OCI-LY7 (cell line): ENCODE results near the gene KAZN. TPM values are rescaled to one million over a fixed set of nuclear protein-coding genes. Genes with fewer than 3 reads are reported as not detected.

Experiments
- BruUV-seq: library from RNA; stranded (reverse); fragments of 400-500 nt; replicated peaks from 2 replicates; lab custom pipeline; 2021; lab: Mats Ljungman, UMichigan
- CTCF ChIA-PET: fragments of 300-600 bp; sonication (Branson Sonifier 250); formaldehyde crosslinking; loops from one replicate; lab custom pipeline; 2022; ENCODE audit warnings: antibody characterized with exemption; ENCODE audit not compliant: unreplicated experiment; lab: Charles Lee
- POLR2A ChIA-PET: fragments of 300-600 bp; sonication (Branson Sonifier 250); formaldehyde crosslinking; loops from one replicate; lab custom pipeline; 2022; ENCODE audit warnings: antibody characterized with exemption; lab: Charles Lee
- DNase-seq: peaks from one replicate; pipeline ENCODE4 v3.0.0-alpha.2; 2015; ENCODE audit warnings: low spot score
- H2AFZ ChIP-seq: fragments of 200-600 bp; sonication (generic), shearing (Covaris generic); 2 replicates; pipeline ENCODE4 v1.6.1; 2014; ENCODE audit warnings: mild to moderate bottlenecking, antibody characterized with exemption, low read length, moderate library complexity
- H3K27ac ChIP-seq: fragments of 200-600 bp; sonication (generic); 2 replicates; pipeline ENCODE4 v1.5.1; 2014; ENCODE audit warnings: mixed run types, low read depth, mild to moderate bottlenecking, moderate library complexity, low read length, inconsistent platforms; ENCODE audit not compliant: poor library complexity, severe bottlenecking
- H3K36me3 ChIP-seq: fragments of 200-600 bp; sonication (generic); 2 replicates; pipeline ENCODE4 v1.6.1; 2014; ENCODE audit warnings: mild to moderate bottlenecking, antibody characterized with exemption, low read length, moderate library complexity, mixed read lengths; ENCODE audit not compliant: insufficient read depth
- H3K4me1 ChIP-seq: fragments of 200-600 bp; sonication (generic); 2 replicates; pipeline ENCODE4 v1.5.1; 2014; ENCODE audit warnings: mild to moderate bottlenecking, low read length; ENCODE audit not compliant: insufficient read depth, poor library complexity, severe bottlenecking
- H3K4me2 ChIP-seq: fragments of 200-600 bp; sonication (generic); 2 replicates; pipeline ENCODE4 v1.6.1; 2014; ENCODE audit warnings: mild to moderate bottlenecking, low read length
- H3K4me3 ChIP-seq: fragments of 200-600 bp; sonication (generic); 2 replicates; pipeline ENCODE4 v1.5.1; 2014; ENCODE audit warnings: mild to moderate bottlenecking, low read depth, low read length; ENCODE audit not compliant: poor library complexity, severe bottlenecking
- H3K79me2 ChIP-seq: fragments of 200-600 bp; sonication (generic); 2 replicates; pipeline ENCODE4 v1.6.1; 2016; ENCODE audit warnings: low read depth, mild to moderate bottlenecking, low read length, moderate library complexity, mixed read lengths; ENCODE audit not compliant: insufficient read depth
- H3K9me2 ChIP-seq: fragments of 200-600 bp; sonication (generic); 2 replicates; pipeline ENCODE4 v1.6.1; 2016; ENCODE audit warnings: mild to moderate bottlenecking, low read length, mixed read lengths; ENCODE audit not compliant: insufficient read depth
- H3K9me3 ChIP-seq: fragments of 200-600 bp; sonication (generic); 2 replicates; pipeline ENCODE4 v1.6.1; 2014; ENCODE audit warnings: mild to moderate bottlenecking, mixed run types, low read length, mixed read lengths
- H4K20me1 ChIP-seq: fragments of 200-600 bp; sonication (generic); 2 replicates; pipeline ENCODE4 v1.6.1; 2014; ENCODE audit warnings: mild to moderate bottlenecking, antibody characterized with exemption, low read length, moderate library complexity, mixed read lengths; ENCODE audit not compliant: insufficient read depth
- CTCF ChIP-seq: fragments of 200-600 bp; sonication (generic); conservative IDR thresholded peaks from 2 replicates; pipeline ENCODE4 v1.5.1; 2014; ENCODE audit warnings: mild to moderate bottlenecking, antibody characterized with exemption, low read length, moderate library complexity, mixed read lengths
- EZH2phosphoT487 ChIP-seq: fragments of 200-600 bp; sonication (generic); IDR thresholded peaks from 2 replicates; pipeline ENCODE4 v1.6.1; 2018; ENCODE audit warnings: low read depth, borderline replicate concordance, mild to moderate bottlenecking, mixed run types, antibody characterized with exemption, low read length, moderate library complexity, mixed read lengths
- intact Hi-C: fragments of 100-400 bp; cut with micrococcal nuclease; formaldehyde crosslinking; loops from one replicate; pipeline ENCODE4 v1.10.0; 2022; ENCODE audit not compliant: unreplicated experiment
- total RNA-seq, 2 experiments: library from RNA; depleted of rRNA in 1 of 2; stranded (reverse); fragments of >200 nt in 1 of 2; shearing (Covaris generic) in 1 of 2; gene quantifications; 2 replicates each; pipeline ENCODE4 v1.2.3, GENCODE V29; 2014 to 2022

KAZN gene
- total RNA-seq, 2 experiments from 2014 or later, result 0.40 to 2.4 TPM

DNA sequence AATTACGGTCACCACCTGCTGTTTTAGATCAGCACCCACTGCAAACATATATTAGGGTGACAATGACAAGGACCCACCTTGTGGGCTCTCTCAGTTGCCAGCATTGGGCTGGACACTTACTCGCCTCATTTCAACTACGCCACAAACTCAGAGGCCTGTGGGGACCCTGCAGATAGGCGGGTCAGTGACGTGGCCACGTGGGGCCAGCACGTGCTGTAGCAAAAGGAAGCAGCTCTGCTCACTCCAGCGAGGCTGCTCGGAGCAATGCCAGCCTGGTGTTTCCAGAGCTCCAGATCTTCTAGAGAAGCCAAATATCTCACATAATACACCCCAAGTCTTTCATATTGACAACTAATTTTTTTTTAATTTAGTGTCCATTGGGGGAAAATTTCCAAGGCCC, 478.3 kb downstream of the KAZN start:
- Histone ChIP-seq H3K4me2 (no peak overlapping the region), H3K9me3 (no peaks in the 10 kb centered on the region), H3K4me3 (no peak overlapping the region), H3K27ac (no peak overlapping the region), H3K4me1 (no peaks in the 10 kb centered on the region), H2AFZ (no peak overlapping the region), H4K20me1 (no peaks in the 10 kb centered on the region), H3K36me3 (no peaks in the 10 kb centered on the region), H3K9me2 (no peaks in the 10 kb centered on the region), H3K79me2 (no peaks in the 10 kb centered on the region)
- TF ChIP-seq EZH2phosphoT487, result no peak
- no peak for TF ChIP-seq CTCF
- intact Hi-C loops, result no loop called here
- BruUV-seq, result no TSS peak
- ChIA-PET POLR2A (no interaction called here), CTCF (no interaction called here)
- no peak for DNase-seq

DNA sequence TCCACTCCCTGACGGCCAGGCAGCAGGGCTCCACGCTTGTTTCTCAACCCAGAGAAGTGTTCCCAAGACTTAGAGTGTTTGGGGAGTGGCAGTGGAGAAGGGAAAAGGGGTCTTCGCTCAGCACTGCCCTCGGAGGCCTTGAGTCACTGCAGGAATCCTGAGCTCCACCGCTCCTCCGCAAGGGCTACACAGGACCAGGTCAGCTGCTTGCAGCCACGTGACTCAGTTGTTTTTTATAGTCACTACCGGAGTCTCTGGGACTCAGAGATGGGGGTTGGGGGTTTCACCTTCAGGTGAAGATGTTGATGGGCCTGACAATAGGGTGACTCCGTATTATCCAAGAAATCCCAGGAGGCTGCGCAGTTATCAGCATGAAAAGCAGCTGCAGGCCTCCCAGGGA, 478.9 kb downstream of the KAZN start:
- H3K9me2 ChIP-seq, result no peaks in the 10 kb centered on the region
- ChIA-PET CTCF (no interaction called here), POLR2A (no interaction called here)
- no peaks in the 10 kb centered on the region for H3K79me2 ChIP-seq
- no peak overlapping the region for H2AFZ ChIP-seq
- no peak overlapping the region for H3K27ac ChIP-seq
- H3K4me3 ChIP-seq, result no peak overlapping the region
- DNase-seq, result no peak
- intact Hi-C loops, result no loop called here
- no peak overlapping the region for H3K4me2 ChIP-seq
- no peaks in the 10 kb centered on the region for H3K9me3 ChIP-seq
- TF ChIP-seq EZH2phosphoT487, result no peak
- no peak for TF ChIP-seq CTCF
- H3K36me3 ChIP-seq, result no peaks in the 10 kb centered on the region
- no peaks in the 10 kb centered on the region for H3K4me1 ChIP-seq
- BruUV-seq, result no TSS peak
- H4K20me1 ChIP-seq, result no peaks in the 10 kb centered on the region

DNA sequence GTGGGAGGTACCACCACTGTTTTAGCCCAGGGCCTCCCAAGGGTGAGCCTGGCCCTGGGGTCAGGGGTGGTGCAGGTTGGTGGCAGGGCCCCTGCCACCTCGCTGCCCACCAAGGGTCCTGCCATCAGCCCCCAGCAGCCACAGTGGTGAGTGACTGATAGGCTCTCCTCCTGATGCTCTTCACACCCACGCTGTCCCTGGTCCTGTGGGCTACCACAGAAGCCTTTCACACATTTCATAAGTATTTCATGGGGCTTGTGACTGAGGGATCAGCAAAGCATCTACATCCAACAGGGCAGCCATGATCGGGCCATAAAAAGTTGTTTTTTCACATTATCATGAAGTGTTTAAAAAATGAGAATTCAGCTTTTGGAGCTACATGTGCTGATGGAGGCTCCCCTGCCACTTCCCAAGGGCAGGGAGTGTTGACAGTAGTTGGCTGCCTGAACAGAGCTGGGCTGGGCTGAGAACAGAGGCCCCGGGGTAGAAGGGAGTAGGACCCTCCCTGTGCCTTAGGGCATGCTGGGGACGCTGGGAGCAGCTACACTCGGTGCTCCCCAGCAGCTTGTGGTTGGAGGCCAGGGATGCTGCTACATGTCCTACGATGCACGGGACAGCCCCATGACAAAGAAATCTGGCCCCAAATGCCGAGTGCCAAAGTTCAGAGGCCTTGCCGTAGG, 482.0 kb downstream of the KAZN start:
- H4K20me1 ChIP-seq, result no peaks in the 10 kb centered on the region
- no peaks in the 10 kb centered on the region for H3K4me1 ChIP-seq
- no peaks in the 10 kb centered on the region for H3K36me3 ChIP-seq
- BruUV-seq, result no TSS peak
- intact Hi-C loops, result no loop called here
- no peak overlapping the region for H3K4me2 ChIP-seq
- no peak overlapping the region for H3K4me3 ChIP-seq
- ChIA-PET POLR2A (no interaction called here), CTCF (no interaction called here)
- TF ChIP-seq CTCF (no peak), EZH2phosphoT487 (no peak)
- H3K9me2 ChIP-seq, result no peaks in the 10 kb centered on the region
- H3K9me3 ChIP-seq, result no peaks in the 10 kb centered on the region
- H3K79me2 ChIP-seq, result no peaks in the 10 kb centered on the region
- DNase-seq, result no peak
- H2AFZ ChIP-seq, result no peak overlapping the region
- H3K27ac ChIP-seq, result no peak overlapping the region
